ENCODE results near the gene ZCCHC17. TPM values are rescaled to one million over a fixed set of nuclear protein-coding genes. Genes with fewer than 3 reads are reported as not detected.

The ZCCHC17 gene, protein sequence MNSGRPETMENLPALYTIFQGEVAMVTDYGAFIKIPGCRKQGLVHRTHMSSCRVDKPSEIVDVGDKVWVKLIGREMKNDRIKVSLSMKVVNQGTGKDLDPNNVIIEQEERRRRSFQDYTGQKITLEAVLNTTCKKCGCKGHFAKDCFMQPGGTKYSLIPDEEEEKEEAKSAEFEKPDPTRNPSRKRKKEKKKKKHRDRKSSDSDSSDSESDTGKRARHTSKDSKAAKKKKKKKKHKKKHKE
- total RNA-seq, result 16.6 and 17.9 TPM in 2 replicates

DNA sequence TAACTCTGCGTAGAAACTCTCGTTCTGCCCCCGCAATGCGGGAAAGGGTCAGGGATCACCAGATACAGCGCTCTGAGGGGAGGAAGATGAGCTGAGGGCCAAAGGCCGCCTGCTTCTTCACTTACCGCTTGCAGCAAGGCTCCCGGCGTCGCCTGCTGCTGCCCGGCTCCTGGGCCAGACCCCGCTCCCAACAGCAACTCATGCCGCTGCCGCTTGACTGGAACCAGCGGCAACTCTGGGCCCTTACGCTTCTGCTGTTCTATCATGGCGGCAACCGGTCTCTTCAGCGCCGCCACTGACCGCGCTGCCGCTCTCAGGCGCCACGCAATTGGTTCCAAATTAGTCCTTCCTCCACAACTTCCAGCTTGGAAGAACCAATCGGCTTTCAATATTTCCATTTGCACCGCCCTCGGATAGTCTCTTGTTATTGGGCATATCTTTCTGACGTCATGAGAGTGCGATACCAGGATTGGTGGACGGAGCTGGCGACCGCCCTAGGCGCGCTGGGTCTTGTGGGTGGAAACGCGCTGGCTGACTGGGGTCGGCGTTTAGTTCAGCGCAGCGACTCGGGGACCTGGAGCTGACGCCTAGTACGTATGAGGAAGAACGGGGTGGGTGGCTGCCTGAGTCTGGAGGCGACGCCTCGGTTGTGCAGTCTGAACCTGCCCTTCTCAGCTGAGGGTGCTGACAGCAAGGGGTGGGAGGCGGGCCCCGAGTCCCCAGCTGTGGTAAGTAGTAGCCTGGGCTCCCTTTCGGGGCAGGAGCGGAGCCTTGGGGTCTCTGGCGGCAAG is at the start of gene ZCCHC17, which contains the start of gene SNRNP40:
Gene ZCCHC17 (plus strand): TSS at position 547 of the 791 bp plus-strand sequence. CDS start 13,067 bp downstream, outside the sequence.
Gene SNRNP40 (minus strand): TSS at position 303 of the 791 bp plus-strand sequence. CDS start 37 bp downstream, at position 266.

DNA sequence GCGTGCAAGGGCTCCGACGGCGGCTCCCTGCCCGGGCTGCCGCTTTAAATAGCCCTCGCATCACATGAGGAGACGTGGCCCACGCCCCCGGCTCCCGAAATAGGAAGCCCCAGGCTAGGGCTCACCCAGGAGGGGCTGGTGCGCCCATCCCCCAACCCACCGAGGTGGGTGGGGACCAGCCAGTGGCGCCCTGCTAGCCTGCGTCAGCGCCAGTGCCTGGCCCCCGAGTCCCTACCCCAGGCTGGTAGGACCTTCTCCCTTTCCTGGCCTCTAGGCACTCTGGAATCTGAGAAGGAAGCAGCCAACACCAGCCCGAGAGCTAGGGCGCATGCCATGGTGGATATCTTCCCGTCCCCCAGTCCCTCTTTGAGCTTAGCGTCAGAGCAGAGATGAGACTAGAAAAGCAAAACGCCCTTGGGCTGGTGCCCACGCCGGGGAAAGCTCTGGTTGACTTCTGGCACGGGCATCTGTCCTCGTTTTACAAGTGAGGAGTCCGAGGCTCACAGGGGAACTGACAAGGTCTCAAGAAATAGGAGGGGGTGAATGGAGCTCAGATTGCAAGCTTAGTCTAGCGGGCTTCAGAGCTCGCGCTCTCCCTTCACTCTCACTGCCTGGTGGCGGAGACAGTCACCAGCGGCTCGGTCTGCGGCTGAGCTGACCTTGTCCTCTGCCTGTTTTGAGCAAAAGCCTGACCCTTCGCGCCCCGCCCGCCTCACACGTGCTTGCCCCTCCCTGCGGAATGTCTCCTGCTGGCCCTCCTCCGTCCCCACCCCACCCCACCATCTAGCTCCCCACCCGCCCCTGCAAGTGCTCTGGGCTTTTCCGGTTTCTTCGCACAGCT is 76.4 kb downstream of the ZCCHC17 start, which contains the start of gene FABP3:
Gene FABP3 (minus strand): TSS at position 21 of the 841 bp plus-strand sequence. CDS start 62 bp downstream, outside the sequence.

DNA sequence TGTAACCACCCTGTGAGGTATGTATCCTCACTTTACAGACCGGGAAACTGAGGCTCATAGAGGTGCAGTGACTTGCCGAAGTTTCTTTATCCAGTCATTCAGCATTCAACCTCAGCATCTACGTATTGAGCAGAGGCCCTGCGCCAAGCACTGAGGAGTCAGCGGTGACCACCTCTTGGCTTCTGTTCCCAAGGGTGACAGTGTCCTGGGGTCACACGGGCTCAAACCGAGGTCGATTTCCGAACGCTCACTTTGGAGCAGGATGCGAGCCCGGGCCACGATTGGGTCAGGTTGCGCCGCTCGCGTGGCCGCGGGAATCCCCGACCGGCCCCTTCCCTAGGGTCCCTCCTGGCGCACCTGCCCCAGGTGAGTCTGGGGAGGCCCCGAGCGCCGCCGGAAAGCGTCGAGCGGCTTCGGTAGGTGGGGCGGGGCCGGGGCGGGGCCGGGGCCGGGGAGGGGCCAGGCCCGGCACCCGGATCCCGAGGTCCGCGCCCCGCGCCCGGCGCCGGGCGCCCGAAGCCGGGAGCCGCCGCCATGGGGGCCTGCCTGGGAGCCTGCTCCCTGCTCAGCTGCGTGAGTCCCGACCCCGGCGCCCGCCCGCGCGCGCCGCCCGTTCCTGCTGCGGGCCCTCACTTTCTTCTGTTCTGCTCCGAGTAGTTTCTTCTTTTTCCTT is 116.0 kb downstream of the ZCCHC17 start, which contains the start of gene SERINC2:
Gene SERINC2 (plus strand): TSS at position 482 of the 673 bp plus-strand sequence. CDS start 53 bp downstream, at position 535.

Other genes with a start within 250 kb of the ZCCHC17 start
- 67.8 and 79.1 TPM in 2 replicates for gene PUM1, start 231.3 kb upstream of the ZCCHC17 start, total RNA-seq
- gene NKAIN1, start 57.1 kb upstream of the ZCCHC17 start, total RNA-seq, result 0.76 and 2.4 TPM in 2 replicates
- gene SNRNP40, start 244 bp upstream of the ZCCHC17 start, total RNA-seq, result 52.9 and 113 TPM in 2 replicates
- 6.7 and 18.1 TPM in 2 replicates for gene FABP3, start 76.0 kb downstream of the ZCCHC17 start, total RNA-seq
- gene SERINC2, start 116.2 kb downstream of the ZCCHC17 start, total RNA-seq, result 57.4 and 73.0 TPM in 2 replicates